HG03521 (cell line): ENCODE measurements around the gene RPTOR.

Source experiments
- ATAC-seq: cut with Tn5 transposase; IDR thresholded peaks from one replicate; pipeline ENCODE4 v1.9.1; 2021; ENCODE audit warnings: mild to moderate bottlenecking, moderate library complexity; ENCODE audit not compliant: unreplicated experiment

The RPTOR gene

GRCh38 chr17:80980397-80981061, 435.9 kb downstream of the RPTOR start:
- ATAC-seq, result no peak

- ATAC-seq, result no peak
These were observed 436.6 kb downstream of the RPTOR start for GRCh38 chr17:80981062-80981902.

GRCh38 chr17:80981929-80982425, 437.3 kb downstream of the RPTOR start:
- ATAC-seq, result no peak

- no peak for ATAC-seq
These were observed 437.9 kb downstream of the RPTOR start for GRCh38 chr17:80982426-80982974.

GRCh38 chr17:80983545-80983944, 438.9 kb downstream of the RPTOR start:
- ATAC-seq, result no peak

- no peak for ATAC-seq
These were observed 440.1 kb downstream of the RPTOR start for GRCh38 chr17:80984749-80985148.

- ATAC-seq, result no peak
These were observed 441.4 kb downstream of the RPTOR start for GRCh38 chr17:80986046-80986445.

- no peak for ATAC-seq
These were observed 442.3 kb downstream of the RPTOR start for GRCh38 chr17:80986816-80987475.

GRCh38 chr17:80987941-80988461, 443.4 kb downstream of the RPTOR start:
- no peak for ATAC-seq

- ATAC-seq, result no peak
These were observed 444.9 kb downstream of the RPTOR start for GRCh38 chr17:80989586-80989913.

- ATAC-seq, result no peak
These were observed 446.4 kb downstream of the RPTOR start for GRCh38 chr17:80990921-80991644.

- peak; percentile 50 for ATAC-seq
These were observed 447.0 kb downstream of the RPTOR start, which contains the start of gene CHMP6 for GRCh38 chr17:80991645-80992076. CHMP6 (plus strand) TSS chr17:80991841; CDS start chr17:80991919, 78 bp downstream.

GRCh38 chr17:80992077-80992947, 447.7 kb downstream of the RPTOR start:
- ATAC-seq, result no peak

GRCh38 chr17:80992948-80993624, 448.4 kb downstream of the RPTOR start:
- ATAC-seq, result no peak

- ATAC-seq, result no peak
These were observed 450.5 kb downstream of the RPTOR start for GRCh38 chr17:80995131-80995530.

GRCh38 chr17:80996422-80997305, 452.0 kb downstream of the RPTOR start:
- no peak for ATAC-seq

GRCh38 chr17:80997424-80998117, 452.9 kb downstream of the RPTOR start:
- ATAC-seq, result no peak
